ENCODE data around the gene LRRIQ3.
A peak's percentile ranks its signal among the peaks of the same experiment; 100 is the strongest.
"Not testable (repeated sequence)": the region's sequence is repeated elsewhere in the genome, so short reads cannot be mapped to it uniquely, and the experiment has no call there.

Gene LRRIQ3, protein sequence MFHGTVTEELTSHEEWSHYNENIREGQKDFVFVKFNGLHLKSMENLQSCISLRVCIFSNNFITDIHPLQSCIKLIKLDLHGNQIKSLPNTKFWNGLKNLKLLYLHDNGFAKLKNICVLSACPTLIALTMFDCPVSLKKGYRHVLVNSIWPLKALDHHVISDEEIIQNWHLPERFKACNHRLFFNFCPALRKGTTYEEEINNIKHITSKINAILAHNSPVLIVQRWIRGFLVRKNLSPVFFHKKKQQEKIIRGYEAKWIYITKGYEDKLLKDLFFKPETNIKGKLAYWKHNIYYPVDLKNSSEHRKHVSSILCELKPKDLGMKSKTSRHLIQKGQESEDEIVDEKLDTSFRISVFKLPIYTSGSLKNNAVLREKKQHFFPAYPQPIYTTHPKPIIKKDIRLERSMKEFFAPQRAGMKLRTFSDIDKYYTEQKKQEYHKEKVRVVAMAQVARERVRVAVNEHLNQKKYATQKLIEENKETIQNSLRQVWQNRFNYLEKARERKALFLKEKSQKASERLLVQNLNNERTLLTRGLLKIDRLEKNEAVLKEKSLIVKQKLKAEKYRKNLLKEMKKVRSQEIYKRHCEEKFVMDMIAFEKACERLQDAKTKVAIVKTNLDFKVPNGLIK

DNA sequence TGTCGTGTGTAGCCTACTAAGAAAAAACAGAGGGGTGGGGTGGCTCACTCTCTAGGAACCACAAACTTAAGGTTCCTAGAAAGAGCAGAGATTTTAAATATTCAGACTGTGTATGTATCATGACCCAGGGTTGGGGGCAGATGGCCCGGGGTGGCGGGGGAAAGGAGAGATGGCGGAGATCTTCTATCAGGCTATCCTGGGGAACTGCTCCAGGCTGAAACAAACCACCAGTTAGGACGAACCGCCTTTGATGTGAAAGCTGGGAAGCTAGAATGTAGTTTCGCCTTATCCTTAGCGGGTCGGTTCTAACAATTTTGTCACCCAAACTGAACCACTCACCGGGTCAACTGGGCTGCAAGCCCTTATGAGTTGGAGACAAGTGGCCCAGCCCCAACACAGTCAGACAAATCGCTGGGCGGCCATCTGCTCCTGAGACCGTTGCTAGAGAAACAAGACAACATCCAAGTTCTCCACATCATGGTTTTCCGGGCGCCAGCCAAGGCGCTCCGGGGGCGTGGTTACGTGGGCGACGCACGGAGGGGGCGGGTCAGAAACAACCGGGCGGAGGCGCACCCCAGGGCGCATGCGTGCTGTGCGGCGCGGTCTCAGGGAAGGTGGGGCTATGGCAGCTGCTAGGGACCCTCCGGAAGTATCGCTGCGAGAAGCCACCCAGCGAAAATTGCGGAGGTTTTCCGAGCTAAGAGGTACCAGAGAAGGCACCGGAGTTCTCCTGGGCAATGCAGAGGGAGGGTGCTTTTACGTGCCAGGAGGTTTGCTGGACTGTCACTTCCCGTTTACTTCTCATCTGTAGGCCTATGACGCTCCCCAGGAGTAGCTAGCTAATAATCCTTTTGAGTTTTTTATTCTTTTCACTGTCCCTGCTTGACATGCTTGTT lies at the start of gene LRRIQ3, which contains the start of gene FPGT:
TSS of gene LRRIQ3 (minus strand) at position 520 of the 896 bp plus-strand sequence. CDS start 14,492 bp downstream, outside the sequence.
TSS of gene FPGT (plus strand) at position 586 of the 896 bp plus-strand sequence. CDS start at position 623, 37 bp downstream.
- DNase-seq, result peak; percentile 94
- in situ Hi-C loops (cut with HindIII; ENCODE audit: low pct_ligation_motif_present, low pct_unique_long_range_greater_than_20kb, low sequenced_read_pairs), result no loop called here

DNA sequence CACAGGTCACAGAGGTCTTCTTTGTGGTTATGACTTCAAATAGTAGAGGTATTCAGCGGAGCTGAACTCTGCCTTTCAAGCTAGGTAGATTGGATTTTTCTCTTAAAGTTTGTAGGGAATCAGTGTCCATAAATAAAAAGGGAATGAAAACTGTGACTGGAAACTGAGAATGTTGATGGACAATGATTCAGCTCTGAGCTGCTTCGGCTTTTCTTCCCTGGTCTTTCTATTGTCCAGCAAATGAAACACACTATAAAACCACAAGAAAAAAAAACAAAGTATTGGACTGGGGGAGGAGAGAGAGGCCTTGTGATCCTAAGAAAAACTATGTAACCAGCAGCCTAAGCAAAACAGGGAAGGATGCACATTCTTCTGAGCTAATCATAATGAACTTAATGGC lies 48.3 kb upstream of the LRRIQ3 start:
- no peak for DNase-seq
- in situ Hi-C loops (cut with HindIII; ENCODE audit: low pct_ligation_motif_present, low pct_unique_long_range_greater_than_20kb, low sequenced_read_pairs), result no loop called here

DNA sequence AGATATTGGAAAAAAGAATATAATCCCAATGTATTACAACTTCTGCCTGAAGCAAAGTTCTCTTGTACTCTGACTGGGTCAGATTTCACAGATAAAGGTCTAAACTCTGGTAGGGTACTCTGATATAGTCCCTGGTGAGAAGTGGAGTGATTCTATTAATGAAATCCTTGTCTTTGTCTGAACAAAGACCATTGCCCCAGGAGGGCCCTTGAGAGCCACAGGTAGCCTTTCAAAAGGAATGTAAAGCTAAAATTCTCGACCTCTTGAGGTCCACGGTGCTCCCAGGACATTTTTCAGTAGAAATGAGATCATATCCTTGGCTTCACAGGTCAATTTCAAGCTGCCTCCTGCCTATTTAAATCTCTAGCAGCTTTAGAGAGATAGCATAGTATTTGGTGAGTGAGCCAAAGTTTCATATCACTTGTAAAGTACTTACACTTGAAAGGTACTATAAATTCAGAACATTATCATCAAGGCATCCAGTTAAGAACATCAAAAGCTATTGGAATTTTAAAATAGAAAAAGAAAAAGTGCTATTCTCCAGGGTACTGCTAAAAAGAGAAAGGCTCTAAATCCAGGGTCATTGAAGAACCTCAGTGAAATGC lies 47.3 kb upstream of the LRRIQ3 start:
- DNase-seq, result no peak
- in situ Hi-C loops (cut with HindIII; ENCODE audit: low pct_ligation_motif_present, low pct_unique_long_range_greater_than_20kb, low sequenced_read_pairs), result no loop called here

DNA sequence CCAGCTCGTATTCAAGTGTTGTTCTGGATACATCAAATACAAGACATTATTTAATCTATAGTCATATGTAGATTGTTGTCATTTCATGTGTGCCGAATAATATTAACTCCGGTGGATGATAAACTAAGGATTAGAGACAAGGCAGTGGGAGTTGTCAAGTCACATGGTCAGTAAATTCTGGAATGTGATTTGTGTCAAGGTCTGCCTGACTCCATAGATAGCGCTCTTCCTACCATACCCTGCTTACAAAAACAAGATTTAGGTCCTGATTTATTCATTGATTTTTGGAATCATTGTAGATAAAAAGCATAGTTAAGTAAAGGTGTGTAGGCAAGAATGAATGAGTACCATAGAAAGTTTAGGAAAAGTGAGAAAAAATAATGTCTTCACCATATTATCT lies 39.8 kb upstream of the LRRIQ3 start:
- in situ Hi-C loops (cut with HindIII; ENCODE audit: low pct_ligation_motif_present, low pct_unique_long_range_greater_than_20kb, low sequenced_read_pairs), result no loop called here
- no peak for DNase-seq

DNA sequence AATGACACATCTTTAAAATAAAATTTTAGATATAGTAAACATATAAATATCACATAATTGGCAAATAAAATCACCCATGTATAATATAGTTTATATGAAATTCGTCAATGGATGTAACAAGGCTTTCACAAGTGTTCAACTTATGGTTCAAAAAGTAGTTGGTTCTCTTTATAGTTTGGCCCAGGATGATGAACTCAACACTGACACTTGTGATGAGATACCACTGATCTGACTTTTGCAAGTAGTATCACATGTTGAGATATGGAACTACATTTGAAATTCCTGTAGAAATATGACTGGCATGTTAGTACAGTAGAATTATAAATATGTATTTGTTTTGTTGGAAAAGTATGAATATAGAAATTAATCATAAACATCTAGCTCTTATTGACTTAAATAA lies 39.1 kb upstream of the LRRIQ3 start:
- in situ Hi-C loops (cut with HindIII; ENCODE audit: low pct_ligation_motif_present, low pct_unique_long_range_greater_than_20kb, low sequenced_read_pairs), result no loop called here
- DNase-seq, result no peak

DNA sequence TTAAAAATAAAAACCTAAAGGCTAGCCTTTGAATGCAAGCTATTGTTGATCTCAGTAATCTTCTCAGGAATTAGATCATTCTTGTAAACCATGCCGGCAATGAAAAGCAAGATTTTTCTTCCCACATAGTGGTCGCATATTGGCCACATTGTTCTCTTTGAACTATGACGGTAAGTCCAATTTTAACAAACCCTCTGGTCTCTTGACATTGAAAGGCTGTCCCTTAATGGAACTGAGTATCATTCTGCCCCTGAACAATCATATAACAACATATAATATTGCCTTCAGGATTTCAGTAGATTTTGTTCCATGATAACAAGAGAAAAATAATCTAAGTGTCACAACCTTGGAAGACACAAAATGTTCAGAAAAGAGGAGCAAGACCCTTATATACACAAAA lies 38.5 kb upstream of the LRRIQ3 start:
- in situ Hi-C loops (cut with HindIII; ENCODE audit: low pct_ligation_motif_present, low pct_unique_long_range_greater_than_20kb, low sequenced_read_pairs), result no loop called here
- no peak for DNase-seq

DNA sequence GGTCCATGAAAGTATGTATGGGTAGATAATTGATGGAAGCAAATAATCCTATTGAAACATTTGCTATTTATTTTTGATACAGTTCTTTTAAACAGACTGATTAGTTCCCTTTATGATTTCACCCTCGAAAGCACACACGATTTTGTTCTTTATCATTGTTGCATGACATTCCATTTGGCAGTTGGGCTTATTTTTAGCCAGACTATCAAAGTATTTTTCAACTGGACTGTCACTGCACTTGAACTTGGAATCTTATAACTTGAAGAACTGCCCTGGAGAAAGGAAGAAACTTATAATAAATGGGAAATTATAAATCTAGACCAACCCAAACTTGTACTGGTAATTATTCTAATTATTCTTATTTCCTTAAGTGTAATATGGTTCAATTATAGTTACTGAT lies 37.2 kb upstream of the LRRIQ3 start, which contains the start of gene TNNI3K:
TSS of gene TNNI3K (plus strand) at position 235 of the 400 bp plus-strand sequence. CDS start at position 300, 65 bp downstream.
- no peak for DNase-seq
- in situ Hi-C loops (cut with HindIII; ENCODE audit: low pct_ligation_motif_present, low pct_unique_long_range_greater_than_20kb, low sequenced_read_pairs), result no loop called here

DNA sequence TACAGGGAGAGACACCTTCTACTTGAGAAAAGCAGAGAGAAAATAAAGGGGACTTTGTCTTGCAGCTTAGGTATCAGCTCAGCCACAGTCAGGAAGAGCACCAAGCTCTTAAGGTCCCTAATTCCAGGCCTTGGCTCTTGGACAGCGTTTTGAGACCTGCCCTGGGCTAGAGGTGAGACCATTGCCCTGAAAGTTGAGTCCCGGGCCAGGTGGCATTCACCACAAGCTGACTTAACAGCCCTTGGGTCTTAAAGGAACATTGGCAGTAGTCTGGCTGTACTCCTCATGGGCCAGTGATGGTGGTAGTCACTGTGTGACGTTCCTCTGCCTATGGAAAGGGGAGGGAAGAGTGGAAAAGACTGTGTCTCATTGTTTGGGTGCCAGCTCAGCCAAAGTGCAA lies 25.5 kb upstream of the LRRIQ3 start:
- in situ Hi-C loops (cut with HindIII; ENCODE audit: low pct_ligation_motif_present, low pct_unique_long_range_greater_than_20kb, low sequenced_read_pairs), result no loop called here
- DNase-seq, result no peak

DNA sequence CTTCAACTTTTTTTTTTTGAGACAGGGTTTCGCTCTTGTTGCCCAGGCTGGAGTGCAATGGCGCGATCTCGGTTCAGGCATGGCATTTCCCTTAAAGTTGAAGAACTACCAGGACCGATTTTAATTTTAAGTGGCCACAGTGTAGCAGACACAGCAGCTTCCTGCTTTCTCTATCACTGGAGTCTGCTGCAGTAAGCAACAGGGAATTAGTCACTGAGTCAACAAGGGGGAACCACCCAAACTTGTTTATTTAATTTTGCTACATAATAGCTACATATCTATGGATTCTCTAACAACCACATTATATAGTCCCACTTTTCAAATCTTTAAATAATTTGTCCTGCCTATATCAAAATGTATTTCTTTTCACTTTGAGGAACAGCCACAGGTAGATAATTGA lies 24.7 kb upstream of the LRRIQ3 start:
- in situ Hi-C loops (cut with HindIII; ENCODE audit: low pct_ligation_motif_present, low pct_unique_long_range_greater_than_20kb, low sequenced_read_pairs), result no loop called here
- DNase-seq, result no peak

DNA sequence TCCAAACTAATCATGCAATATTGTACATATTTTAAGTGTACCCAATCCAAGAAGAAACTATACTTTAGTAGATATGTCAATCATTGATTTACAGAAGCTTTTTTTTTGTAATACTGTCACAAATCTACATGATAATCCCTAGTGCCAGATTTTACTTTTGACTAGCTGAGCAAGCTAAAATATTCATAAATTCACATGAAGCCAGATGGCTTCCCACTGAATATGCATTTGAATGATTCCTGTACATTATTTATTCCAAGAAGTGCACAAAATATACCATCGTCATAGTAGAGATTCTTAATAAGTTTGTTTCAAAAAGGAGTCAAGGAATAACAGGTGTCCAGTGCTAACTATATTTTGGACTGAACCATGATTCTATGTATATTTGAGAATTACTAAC lies 17.3 kb upstream of the LRRIQ3 start:
- in situ Hi-C loops (cut with HindIII; ENCODE audit: low pct_ligation_motif_present, low pct_unique_long_range_greater_than_20kb, low sequenced_read_pairs), result no loop called here
- DNase-seq, result no peak

DNA sequence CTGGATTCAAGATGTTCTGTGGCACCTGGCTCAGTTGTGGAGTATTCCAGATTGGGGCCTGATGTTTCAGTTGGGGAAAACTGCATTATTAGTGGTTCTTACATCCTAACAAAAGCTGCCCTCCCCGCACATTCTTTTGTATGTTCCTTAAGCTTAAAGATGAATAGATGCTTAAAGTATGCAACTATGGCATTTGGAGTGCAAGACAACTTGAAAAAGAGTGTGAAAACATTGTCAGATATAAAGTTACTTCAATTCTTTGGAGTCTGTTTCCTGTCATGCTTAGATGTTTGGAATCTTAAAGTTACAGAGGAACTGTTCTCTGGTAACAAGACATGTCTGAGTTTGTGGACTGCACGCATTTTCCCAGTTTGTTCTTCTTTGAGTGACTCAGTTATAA lies 7.3 kb upstream of the LRRIQ3 start:
- in situ Hi-C loops (cut with HindIII; ENCODE audit: low pct_ligation_motif_present, low pct_unique_long_range_greater_than_20kb, low sequenced_read_pairs), result no loop called here
- no peak for DNase-seq

DNA sequence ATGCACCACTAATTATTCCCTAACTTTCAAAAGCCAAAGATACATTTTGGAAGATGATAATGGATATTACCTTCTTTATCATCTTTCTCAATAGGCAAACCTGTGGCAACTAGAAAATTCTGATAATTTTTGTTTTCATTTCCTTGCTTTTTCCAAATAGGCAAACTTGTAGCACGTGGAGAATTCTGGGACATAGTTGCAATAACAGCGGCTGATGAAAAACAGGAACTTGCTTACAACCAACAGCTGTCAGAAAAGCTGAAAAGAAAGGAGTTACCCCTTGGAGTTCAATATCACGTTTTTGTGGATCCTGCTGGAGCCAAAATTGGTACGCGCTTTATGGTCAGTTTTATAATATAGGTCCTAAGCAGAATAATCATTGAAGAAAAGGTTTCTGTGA lies 1.5 kb upstream of the LRRIQ3 start:
- no peak for DNase-seq
- in situ Hi-C loops (cut with HindIII; ENCODE audit: low pct_ligation_motif_present, low pct_unique_long_range_greater_than_20kb, low sequenced_read_pairs), result no loop called here

DNA sequence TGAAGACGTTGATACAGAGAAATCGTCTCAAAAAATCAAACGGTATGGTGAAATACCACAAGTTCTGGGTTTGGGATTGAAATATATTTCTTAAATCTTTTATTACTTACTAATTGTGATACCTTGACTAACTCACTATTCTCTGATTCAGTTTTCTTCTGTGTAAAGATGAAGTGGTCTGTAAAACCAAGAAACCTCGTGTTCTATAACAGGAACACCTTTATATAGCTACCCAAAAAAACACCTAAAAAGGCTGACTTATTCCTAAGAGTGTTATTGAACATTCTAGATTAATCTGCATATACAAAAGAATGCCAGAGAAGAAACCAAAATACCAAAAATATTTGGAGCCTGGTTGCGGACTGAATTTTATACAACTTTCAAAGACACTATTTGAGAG lies 721 bp downstream of the LRRIQ3 start:
- DNase-seq, result no peak
- in situ Hi-C loops (cut with HindIII; ENCODE audit: low pct_ligation_motif_present, low pct_unique_long_range_greater_than_20kb, low sequenced_read_pairs), result no loop called here

DNA sequence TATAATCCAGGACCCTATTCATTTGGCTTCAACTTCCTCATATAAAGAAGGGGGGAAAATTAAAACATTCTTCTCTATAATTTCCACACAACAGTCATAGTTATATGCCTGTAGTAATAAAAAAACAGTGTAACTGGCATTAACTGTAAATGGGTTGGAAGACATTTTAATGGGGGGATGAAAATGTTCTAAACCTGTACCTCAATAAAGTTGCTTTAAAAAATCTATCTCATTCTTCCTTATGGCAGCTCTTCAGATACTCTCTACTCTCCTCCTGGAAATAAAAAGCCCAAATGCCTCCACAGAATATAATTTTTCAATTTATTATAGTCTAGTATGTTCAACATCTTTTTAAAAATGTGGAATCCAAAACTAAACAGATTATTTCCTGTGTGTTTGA lies 2.6 kb downstream of the LRRIQ3 start:
- in situ Hi-C loops (cut with HindIII; ENCODE audit: low pct_ligation_motif_present, low pct_unique_long_range_greater_than_20kb, low sequenced_read_pairs), result no loop called here

DNA sequence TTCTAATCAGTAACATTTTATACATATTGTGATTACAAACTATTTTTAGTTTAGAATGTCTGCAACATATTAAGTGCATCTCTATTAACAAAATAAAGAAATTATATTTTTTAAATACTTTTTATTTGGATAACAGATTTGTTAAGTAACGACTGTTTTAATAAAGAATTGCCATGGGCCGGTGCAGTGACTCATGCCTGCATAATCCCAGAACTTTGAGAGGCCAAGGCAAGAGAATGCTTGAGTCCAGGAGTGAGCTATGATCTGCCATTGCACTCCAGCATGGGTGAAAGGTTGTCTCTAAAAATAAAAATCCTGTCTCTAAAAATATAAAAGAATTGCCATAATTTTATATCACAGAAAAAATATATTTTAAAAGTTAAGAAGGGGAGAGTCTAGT lies 4.1 kb downstream of the LRRIQ3 start:
- in situ Hi-C loops (cut with HindIII; ENCODE audit: low pct_ligation_motif_present, low pct_unique_long_range_greater_than_20kb, low sequenced_read_pairs), result no loop called here
- peak; percentile 59 for DNase-seq

More for the DNA sequence above, 2.6 kb downstream of the LRRIQ3 start:
- no peak for DNase-seq

DNA sequence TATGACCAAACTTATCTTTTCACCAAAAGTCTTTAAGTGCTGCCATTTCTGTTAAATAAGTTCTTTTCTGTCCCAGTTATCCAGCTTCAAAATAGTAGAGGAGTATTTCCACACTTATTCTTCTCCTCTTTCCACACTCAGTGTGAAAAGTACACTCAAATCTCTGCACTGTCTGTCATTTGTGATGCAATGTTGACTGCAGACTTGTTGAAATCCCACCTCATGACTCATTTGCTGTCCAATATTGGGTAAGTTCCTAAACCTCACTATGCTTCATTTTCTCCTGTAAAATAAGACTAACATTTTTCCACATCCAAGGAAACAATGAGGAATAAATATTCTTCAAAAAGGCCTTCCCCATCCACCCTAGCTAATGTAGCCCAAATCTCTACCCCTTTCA lies 17.5 kb downstream of the LRRIQ3 start:
- no peak for DNase-seq

DNA sequence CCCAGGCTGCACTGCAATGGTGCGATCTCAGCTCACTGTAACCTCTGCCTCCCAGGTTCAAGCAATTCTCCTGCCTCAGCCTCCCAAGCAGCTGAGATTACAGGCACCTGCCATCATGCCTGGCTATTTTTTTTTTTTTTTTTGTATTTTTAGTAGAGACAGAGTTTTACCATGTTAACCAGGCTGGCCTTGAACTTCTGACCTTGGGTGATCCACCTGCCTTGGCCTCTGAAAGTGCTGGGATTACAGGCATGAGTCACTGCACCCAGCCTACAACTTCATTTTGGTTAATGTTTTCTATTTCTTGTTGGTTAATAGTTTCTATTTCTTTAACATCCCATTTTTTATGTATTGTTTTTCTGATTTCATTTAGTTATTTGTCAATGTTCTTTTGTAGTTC lies 23.6 kb downstream of the LRRIQ3 start:
- DNase-seq; in situ Hi-C loops (cut with HindIII; ENCODE audit: low pct_ligation_motif_present, low pct_unique_long_range_greater_than_20kb, low sequenced_read_pairs): not testable (repeated sequence)

More for the DNA sequence above, 17.5 kb downstream of the LRRIQ3 start:
- in situ Hi-C loops (cut with HindIII; ENCODE audit: low pct_ligation_motif_present, low pct_unique_long_range_greater_than_20kb, low sequenced_read_pairs), result no loop called here

DNA sequence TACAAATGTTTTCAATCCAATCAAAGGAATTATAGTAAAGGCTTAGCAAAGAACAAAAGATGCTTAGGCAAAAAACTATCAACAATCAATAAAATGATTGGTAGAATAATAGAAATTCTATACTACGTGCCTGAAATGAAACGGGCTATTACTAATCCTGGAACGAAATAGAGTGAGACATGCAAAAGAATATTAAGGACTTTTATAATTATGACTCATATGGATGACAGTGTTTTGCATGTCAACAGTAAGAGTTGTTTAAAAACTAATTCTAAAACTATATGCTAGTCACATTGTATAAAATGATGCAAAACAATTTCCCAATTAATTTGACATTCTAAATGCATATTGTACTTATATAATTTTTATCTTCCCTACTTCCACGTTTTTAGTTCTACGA lies 35.6 kb downstream of the LRRIQ3 start:
- in situ Hi-C loops (cut with HindIII; ENCODE audit: low pct_ligation_motif_present, low pct_unique_long_range_greater_than_20kb, low sequenced_read_pairs), result no loop called here
- DNase-seq, result no peak

DNA sequence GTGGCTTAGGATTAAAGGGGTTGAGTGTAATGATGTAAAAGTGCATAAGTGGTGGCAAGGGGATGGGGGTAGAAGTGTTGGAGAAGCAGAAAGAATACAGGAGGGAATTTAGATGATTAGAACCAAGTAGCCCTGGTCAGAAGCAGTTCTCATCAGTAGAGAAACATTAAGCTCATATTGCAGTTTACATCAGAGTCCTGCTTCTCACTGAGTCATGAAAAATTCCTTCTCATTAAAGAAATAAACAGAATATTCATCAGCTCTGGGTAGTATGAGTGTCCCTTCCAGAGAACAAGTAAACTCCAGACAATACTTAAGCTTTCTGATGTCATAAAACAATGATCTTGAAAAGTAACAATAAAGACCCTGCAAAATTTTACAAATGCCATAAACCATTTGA lies 36.5 kb downstream of the LRRIQ3 start:
- in situ Hi-C loops (cut with HindIII; ENCODE audit: low pct_ligation_motif_present, low pct_unique_long_range_greater_than_20kb, low sequenced_read_pairs), result no loop called here
- DNase-seq, result no peak
